Mucosa of descending colon (tissue), 3 donors: ENCODE data around the gene ADRA1B. TPM values are rescaled to one million over a fixed set of nuclear protein-coding genes. Genes with fewer than 3 reads are reported as not detected.

ENCODE experiments used
- ATAC-seq: fragments of 200-7000 bp; cut with Tn5 transposase; one replicate; pipeline ENCODE4 v1.9.1; 2020; ENCODE audit warnings: mild to moderate bottlenecking, moderate library complexity
- DNase-seq, 3 donors: peaks; one replicate each; pipeline ENCODE4 v3.0.0-alpha.2; 2020
- H3K36me3 ChIP-seq: fragments of 200-600 bp; one replicate; pipeline ENCODE4 v1.8.0; 2021; ENCODE audit warnings: low read depth, mild to moderate bottlenecking
- H3K4me1 ChIP-seq: fragments of 200-600 bp; one replicate; pipeline ENCODE4 v1.8.0; 2021; ENCODE audit warnings: low read depth, mild to moderate bottlenecking
- H3K4me3 ChIP-seq: fragments of 200-600 bp; one replicate; pipeline ENCODE4 v1.8.0; 2021; ENCODE audit warnings: mild to moderate bottlenecking
- H3K9me3 ChIP-seq: fragments of 200-600 bp; one replicate; pipeline ENCODE4 v1.8.0; 2021; ENCODE audit warnings: mild to moderate bottlenecking
- intact Hi-C, 2 donors: fragments of 100-400 bp; cut with DNase I in 1 of 2; cut with micrococcal nuclease in 1 of 2; formaldehyde crosslinking; loops; one replicate each; pipeline versions ENCODE4 v1.11.0 to v1.11.1; 2022; cut with DNase I, micrococcal nuclease
- total RNA-seq, 3 donors: library from RNA; stranded (reverse); fragmentation: NEBNext Ultra II Directional in 2 of 3; extraction: Animal tissue kit (Norgen Biotek cat#: 25700) in 2 of 3; gene quantifications; one replicate each; pipeline versions ENCODE4 v1.2.1 to v1.2.4, GENCODE V29; 2021 to 2023
- TF ChIP-seq, protein P1 (sequence below): fragments of 200-600 bp; IDR thresholded peaks from one replicate; pipeline ENCODE4 v1.8.0; 2022; ENCODE audit warnings: antibody characterized with exemption, mild to moderate bottlenecking
- donor health status: DM: no; HTN: no; CAD: no; lungs with moderate emphysema.
- donor health status: DM: no; HTN: no; CAD: no.
- donor health status: DM: no; HTN: yes; CAD: no.

Gene ADRA1B
- total RNA-seq, 3 donors from 2014 or later: 0.51 to 0.89 (median 0.69) TPM

- Histone ChIP-seq H3K36me3 (no peaks in the 10 kb centered on the region), H3K4me1 (no peaks in the 10 kb centered on the region), H3K9me3 (no peaks in the 10 kb centered on the region), H3K4me3 (no peak overlapping the region)
- intact Hi-C loops: no loop called here
- ATAC-seq (peak; percentile 80), DNase-seq (peak; percentile 63 to 65 (median 63))
- TF ChIP-seq, protein P1, sequence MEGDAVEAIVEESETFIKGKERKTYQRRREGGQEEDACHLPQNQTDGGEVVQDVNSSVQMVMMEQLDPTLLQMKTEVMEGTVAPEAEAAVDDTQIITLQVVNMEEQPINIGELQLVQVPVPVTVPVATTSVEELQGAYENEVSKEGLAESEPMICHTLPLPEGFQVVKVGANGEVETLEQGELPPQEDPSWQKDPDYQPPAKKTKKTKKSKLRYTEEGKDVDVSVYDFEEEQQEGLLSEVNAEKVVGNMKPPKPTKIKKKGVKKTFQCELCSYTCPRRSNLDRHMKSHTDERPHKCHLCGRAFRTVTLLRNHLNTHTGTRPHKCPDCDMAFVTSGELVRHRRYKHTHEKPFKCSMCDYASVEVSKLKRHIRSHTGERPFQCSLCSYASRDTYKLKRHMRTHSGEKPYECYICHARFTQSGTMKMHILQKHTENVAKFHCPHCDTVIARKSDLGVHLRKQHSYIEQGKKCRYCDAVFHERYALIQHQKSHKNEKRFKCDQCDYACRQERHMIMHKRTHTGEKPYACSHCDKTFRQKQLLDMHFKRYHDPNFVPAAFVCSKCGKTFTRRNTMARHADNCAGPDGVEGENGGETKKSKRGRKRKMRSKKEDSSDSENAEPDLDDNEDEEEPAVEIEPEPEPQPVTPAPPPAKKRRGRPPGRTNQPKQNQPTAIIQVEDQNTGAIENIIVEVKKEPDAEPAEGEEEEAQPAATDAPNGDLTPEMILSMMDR: no peak
These were observed 9.3 kb upstream of the ADRA1B start for GRCh38 chr5:159906943-159907342.

GRCh38 chr5:159907689-159908590 lies 8.3 kb upstream of the ADRA1B start:
- ATAC-seq (no peak), DNase-seq (no peak)
- Histone ChIP-seq H3K4me3 (no peak overlapping the region), H3K36me3 (no peaks in the 10 kb centered on the region), H3K4me1 (no peaks in the 10 kb centered on the region), H3K9me3 (no peaks in the 10 kb centered on the region)
- intact Hi-C loops: no loop called here
- TF ChIP-seq, protein P1: no peak

GRCh38 chr5:159908591-159908940 lies 7.7 kb upstream of the ADRA1B start:
- Histone ChIP-seq H3K36me3 (no peaks in the 10 kb centered on the region), H3K9me3 (no peaks in the 10 kb centered on the region), H3K4me3 (no peak overlapping the region), H3K4me1 (no peaks in the 10 kb centered on the region)
- DNase-seq (no peak), ATAC-seq (no peak)
- intact Hi-C loops: no loop called here
- TF ChIP-seq, protein P1: no peak

- H3K36me3 ChIP-seq: no peaks in the 10 kb centered on the region
- intact Hi-C loops: no loop called here
- TF ChIP-seq, protein P1: no peak
- DNase-seq: no peak
- H3K9me3 ChIP-seq: no peaks in the 10 kb centered on the region
- no peaks in the 10 kb centered on the region for H3K4me1 ChIP-seq
- H3K4me3 ChIP-seq: no peak overlapping the region
- ATAC-seq: no peak
These were observed 7.2 kb upstream of the ADRA1B start for GRCh38 chr5:159909126-159909525.

DNA sequence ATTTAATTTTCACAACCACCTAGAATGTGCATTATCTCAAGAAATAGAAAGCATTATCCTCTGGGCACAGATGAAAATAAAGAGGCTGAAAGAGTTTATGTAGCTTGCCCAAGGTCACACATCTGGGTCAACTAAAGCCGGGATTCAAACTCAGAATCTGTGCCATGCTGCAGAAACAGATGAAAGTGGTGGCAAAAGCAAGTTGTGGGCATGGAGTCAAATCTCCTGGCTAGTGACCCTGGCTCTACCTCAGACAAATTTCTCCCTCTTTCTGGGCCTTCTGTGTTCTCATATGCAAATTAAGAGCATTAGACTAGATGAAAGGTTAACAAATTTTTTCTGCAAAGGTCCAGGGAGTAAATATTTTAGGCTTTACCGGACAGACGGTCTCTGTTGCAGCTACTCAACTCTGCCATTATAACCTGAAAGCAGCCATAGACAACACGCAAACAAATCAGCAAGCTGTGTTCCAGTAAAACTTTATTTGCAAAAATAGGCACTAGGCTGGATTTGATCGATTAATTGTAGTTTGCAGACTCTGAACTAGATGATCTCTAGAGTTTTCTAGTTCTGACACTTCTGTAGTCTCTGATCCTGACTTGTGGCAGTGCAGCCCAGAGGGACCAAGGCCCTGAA lies 6.0 kb upstream of the ADRA1B start:
- Histone ChIP-seq H3K4me1 (no peaks in the 10 kb centered on the region), H3K9me3 (no peaks in the 10 kb centered on the region), H3K4me3 (no peak overlapping the region), H3K36me3 (no peaks in the 10 kb centered on the region)
- ATAC-seq (no peak), DNase-seq (no peak)
- TF ChIP-seq, protein P1: no peak
- intact Hi-C loops: no loop called here
